ENCODE results near the gene SKI.
A peak's percentile ranks its signal among the peaks of the same experiment; 100 is the strongest.

SKI gene
- 3.5 to 78.5 (median 13.8) reads per million in 18 experiments for total RNA-seq

DNA sequence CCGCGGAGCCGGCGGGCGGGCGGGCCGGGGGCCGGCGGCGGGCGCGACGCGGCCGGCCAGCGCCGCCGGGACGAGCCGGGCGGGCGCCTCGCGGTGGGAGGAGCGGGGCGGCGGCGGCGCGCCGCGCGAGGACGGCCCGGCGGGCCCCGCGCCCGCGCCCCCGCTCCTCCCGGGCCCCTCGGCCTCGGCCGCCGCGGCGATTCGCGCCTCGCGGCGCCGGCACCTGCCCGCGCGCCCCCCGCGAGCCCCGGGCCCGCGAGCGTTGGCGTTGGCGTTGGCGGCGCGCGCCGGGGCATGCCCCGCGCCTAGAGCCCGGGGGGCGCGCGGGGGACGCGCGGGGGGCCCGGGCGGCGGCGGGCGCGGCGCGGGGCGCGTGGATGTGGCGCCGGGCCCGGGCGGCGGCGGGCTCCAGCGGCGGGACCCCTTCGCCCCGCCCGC, at the start of gene SKI:
TSS of gene SKI (plus strand) at position 163 of the 438 bp plus-strand sequence. CDS start 448 bp downstream, outside the sequence.
- no peak for DNase-seq

GRCh38 chr1:2178875-2179274, 49.2 kb upstream of the SKI start:
- DNase-seq = no peak

DNA sequence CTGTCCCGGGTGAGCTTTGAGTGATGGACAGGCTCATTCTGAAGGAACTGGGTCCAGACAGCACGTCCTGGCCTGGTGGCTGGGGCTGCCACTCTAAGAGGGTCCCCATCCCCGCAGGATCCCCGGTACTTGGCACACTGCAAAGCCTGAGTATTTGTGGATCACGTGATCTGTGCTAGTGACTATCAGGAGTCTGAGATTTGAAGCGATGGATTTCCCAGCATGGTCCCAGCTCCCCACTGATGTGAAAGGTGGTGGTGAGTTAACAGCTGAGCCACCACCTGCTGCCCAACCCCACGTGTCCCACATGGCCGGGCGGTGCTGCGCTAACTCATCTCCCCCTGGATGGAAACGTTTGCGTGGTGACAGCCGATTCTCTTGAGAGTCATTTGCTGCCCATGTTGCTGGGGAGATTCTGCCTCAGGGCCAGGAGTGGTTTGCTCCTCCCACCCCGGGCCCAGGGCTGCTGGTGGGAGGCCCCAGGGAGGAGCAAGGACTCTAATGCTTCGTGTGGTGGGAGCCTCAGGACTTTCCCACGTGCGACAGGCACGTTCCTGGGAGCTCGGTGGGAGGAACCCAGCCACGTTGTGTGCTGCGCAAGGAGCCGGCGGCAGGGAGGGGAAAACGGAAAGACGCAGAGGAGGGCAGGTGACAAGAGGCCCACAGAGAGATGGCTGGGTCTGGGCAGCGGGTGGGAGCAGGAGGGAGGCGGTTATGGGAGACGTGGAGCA, 48.7 kb upstream of the SKI start:
- DNase-seq = no peak

- DNase-seq = no peak
Measured at GRCh38 chr1:2180297-2181245, 47.5 kb upstream of the SKI start.

- no peak for DNase-seq
Measured at GRCh38 chr1:2181271-2181670, 46.8 kb upstream of the SKI start.

GRCh38 chr1:2181752-2182151, 46.4 kb upstream of the SKI start:
- DNase-seq = no peak

- no peak for DNase-seq
Measured at GRCh38 chr1:2182376-2182775, 45.7 kb upstream of the SKI start.

- DNase-seq = no peak
Measured at GRCh38 chr1:2183937-2184334, 44.2 kb upstream of the SKI start.

- no peak for DNase-seq
Measured at GRCh38 chr1:2184531-2184930, 43.6 kb upstream of the SKI start.

GRCh38 chr1:2184934-2185333, 43.2 kb upstream of the SKI start:
- DNase-seq = no peak

- DNase-seq = no peak
Measured at GRCh38 chr1:2185880-2186855, 42.0 kb upstream of the SKI start.

- no peak for DNase-seq
Measured at GRCh38 chr1:2186901-2187300, 41.2 kb upstream of the SKI start.

- DNase-seq = no peak
Measured at GRCh38 chr1:2187619-2188018, 40.5 kb upstream of the SKI start.

DNA sequence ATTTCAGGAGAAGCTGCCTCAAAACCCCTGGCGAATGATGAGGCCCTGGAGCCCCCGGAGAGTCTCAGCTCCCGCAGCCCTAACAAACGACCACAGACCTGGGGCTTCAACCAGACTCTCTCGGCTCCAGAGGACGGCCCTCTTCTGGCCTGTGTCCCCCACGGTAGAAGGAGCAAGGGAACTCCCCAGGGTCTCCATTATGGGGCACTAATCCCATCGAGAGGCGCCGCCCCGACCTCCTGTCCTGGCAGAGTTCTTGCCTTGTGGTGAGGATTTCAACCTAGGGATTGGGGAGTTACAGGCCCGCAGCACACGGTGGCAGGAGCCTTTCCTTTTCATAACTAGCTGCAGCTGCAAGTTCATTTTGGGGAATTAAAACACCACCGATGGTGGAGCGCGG, 39.8 kb upstream of the SKI start:
- DNase-seq = no peak

GRCh38 chr1:2189459-2190425, 38.4 kb upstream of the SKI start:
- peak; percentile 81 to 93 for DNase-seq

DNA sequence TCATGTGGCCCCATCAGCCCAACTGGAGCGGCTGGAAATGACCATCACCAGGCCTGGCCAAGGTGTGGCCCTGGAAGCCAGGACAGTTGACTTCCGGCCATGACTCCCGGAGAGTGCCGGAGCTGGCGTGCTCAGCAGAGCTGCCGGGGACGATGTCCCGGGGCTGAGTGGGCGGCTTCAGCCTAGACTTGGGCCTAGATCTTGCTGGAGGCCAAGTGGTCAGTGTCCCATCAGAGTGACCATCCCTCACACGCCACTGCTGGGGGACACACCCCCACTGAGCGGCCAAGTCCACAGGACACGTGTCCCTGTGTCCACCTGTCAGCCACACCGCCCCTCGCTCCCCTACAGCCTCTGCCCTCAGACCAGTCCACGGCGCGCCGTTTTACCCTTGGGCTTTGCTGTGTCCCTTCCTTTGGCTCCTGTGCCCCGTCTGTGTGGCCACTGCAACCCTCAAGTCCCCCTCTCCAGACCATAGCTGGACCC, 37.6 kb upstream of the SKI start:
- no peak for DNase-seq

GRCh38 chr1:2192031-2192995, 35.8 kb upstream of the SKI start:
- DNase-seq = no peak

GRCh38 chr1:2193514-2194281, 34.4 kb upstream of the SKI start:
- no peak for DNase-seq

DNA sequence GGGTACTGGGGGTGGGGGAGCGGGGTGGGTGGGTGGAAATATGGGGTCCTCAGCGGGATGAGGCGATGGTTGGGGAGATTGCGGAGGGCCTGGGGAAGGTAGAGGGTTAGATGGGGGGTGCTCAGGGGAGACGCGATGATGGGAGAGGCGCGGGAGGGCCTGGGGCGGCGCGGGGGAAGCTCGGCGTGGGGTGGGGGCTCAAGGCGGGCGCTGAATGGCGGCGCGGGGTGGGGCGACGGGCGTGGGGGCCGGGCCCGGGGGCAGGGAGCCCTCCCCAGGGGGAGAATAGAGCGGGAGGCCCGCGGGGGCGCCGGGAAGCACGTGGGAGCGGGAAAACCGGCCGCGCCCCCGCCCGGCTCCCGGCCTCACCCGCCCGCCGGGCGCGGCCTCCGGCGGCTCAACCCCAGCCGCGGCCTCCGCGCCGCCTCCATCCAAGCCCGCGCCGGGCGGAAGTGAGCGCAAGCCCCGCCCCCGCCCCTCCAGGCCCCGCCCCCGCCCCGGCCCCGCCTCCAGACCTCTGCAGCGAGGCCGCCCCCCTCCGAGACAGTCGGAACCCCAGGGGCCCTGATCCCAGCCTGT, 33.7 kb upstream of the SKI start, which contains the start of gene FAAP20:
TSS of gene FAAP20 (minus strand) at position 454 of the 579 bp plus-strand sequence. CDS start at position 431, 23 bp downstream.
- DNase-seq = peak; percentile 24 to 61
